T-helper 1 cell treated with Interleukin-12 subunit alpha and Interleukin-12 subunit beta and Interleukin-4 antibody, amounts not matched to agents 30 μg/mL and 1 μg/mL, for 36 hours (primary cell): ENCODE data around the gene ATOH8.

ENCODE experiments used
- H3K27ac Mint-ChIP-seq: one replicate; pipeline ENCODE4 v1.8.0; 2021; ENCODE audit warnings: mild to moderate bottlenecking, mixed read lengths
- H3K27me3 Mint-ChIP-seq: one replicate; pipeline ENCODE4 v1.8.0; 2021; ENCODE audit warnings: low read depth, mixed read lengths
- H3K36me3 Mint-ChIP-seq: one replicate; pipeline ENCODE4 v1.8.0; 2021; ENCODE audit warnings: low read depth, mixed read lengths
- H3K4me1 Mint-ChIP-seq: one replicate; pipeline ENCODE4 v1.8.0; 2021; ENCODE audit warnings: low read depth, mixed read lengths
- H3K4me3 Mint-ChIP-seq: one replicate; pipeline ENCODE4 v1.8.0; 2021; ENCODE audit warnings: mild to moderate bottlenecking, moderate library complexity, mixed read lengths
- H3K9me3 Mint-ChIP-seq: one replicate; pipeline ENCODE4 v1.8.0; 2021; ENCODE audit warnings: mixed read lengths

ATOH8 gene

GRCh38 chr2:85794491-85795121 is 40.8 kb downstream of the ATOH8 start:
- no peak overlapping the region for H3K27ac Mint-ChIP-seq
- H3K4me3 Mint-ChIP-seq = no peak overlapping the region
- H3K4me1 Mint-ChIP-seq = no peaks in the 10 kb centered on the region
- no peaks in the 10 kb centered on the region for H3K9me3 Mint-ChIP-seq
- H3K36me3 Mint-ChIP-seq = no peaks in the 10 kb centered on the region
- peaks cover 35% of the 10 kb centered on the region for H3K27me3 Mint-ChIP-seq

- Mint-ChIP-seq H3K36me3 (no peaks in the 10 kb centered on the region), H3K27me3 (peaks cover 32% of the 10 kb centered on the region), H3K9me3 (no peaks in the 10 kb centered on the region)
These were observed 41.7 kb downstream of the ATOH8 start for GRCh38 chr2:85795331-85796045.

GRCh38 chr2:85796046-85796340 is 42.2 kb downstream of the ATOH8 start:
- Mint-ChIP-seq H3K4me1 (no peaks in the 10 kb centered on the region), H3K27me3 (peaks cover 30% of the 10 kb centered on the region), H3K9me3 (peaks cover 4% of the 10 kb centered on the region), H3K36me3 (no peaks in the 10 kb centered on the region), H3K27ac (no peak overlapping the region), H3K4me3 (no peak overlapping the region)

More at GRCh38 chr2:85795331-85796045, 41.7 kb downstream of the ATOH8 start:
- Mint-ChIP-seq H3K4me3 (no peak overlapping the region), H3K27ac (no peak overlapping the region), H3K4me1 (no peaks in the 10 kb centered on the region)

GRCh38 chr2:85796341-85797262 is 42.8 kb downstream of the ATOH8 start:
- peaks cover 23% of the 10 kb centered on the region for H3K27me3 Mint-ChIP-seq
- no peak overlapping the region for H3K27ac Mint-ChIP-seq
- H3K9me3 Mint-ChIP-seq = peaks cover 5% of the 10 kb centered on the region
- no peak overlapping the region for H3K4me3 Mint-ChIP-seq
- H3K4me1 Mint-ChIP-seq = no peaks in the 10 kb centered on the region
- H3K36me3 Mint-ChIP-seq = no peaks in the 10 kb centered on the region

GRCh38 chr2:85797263-85797660 is 43.5 kb downstream of the ATOH8 start:
- Mint-ChIP-seq H3K36me3 (no peaks in the 10 kb centered on the region), H3K4me3 (no peak overlapping the region), H3K27me3 (peaks cover 23% of the 10 kb centered on the region), H3K9me3 (peaks cover 5% of the 10 kb centered on the region), H3K27ac (no peak overlapping the region), H3K4me1 (no peaks in the 10 kb centered on the region)

- H3K27me3 Mint-ChIP-seq = peaks cover 19% of the 10 kb centered on the region
- H3K4me3 Mint-ChIP-seq = no peak overlapping the region
- H3K9me3 Mint-ChIP-seq = peaks cover 5% of the 10 kb centered on the region
- no peak overlapping the region for H3K27ac Mint-ChIP-seq
- H3K36me3 Mint-ChIP-seq = no peaks in the 10 kb centered on the region
- H3K4me1 Mint-ChIP-seq = no peaks in the 10 kb centered on the region
These were observed 44.1 kb downstream of the ATOH8 start for GRCh38 chr2:85797921-85798320.

- no peak overlapping the region for H3K27ac Mint-ChIP-seq
- peaks cover 5% of the 10 kb centered on the region for H3K9me3 Mint-ChIP-seq
- peaks cover 1% of the 10 kb centered on the region for H3K4me1 Mint-ChIP-seq
- H3K36me3 Mint-ChIP-seq = no peaks in the 10 kb centered on the region
- no peak overlapping the region for H3K4me3 Mint-ChIP-seq
- peaks cover 14% of the 10 kb centered on the region for H3K27me3 Mint-ChIP-seq
These were observed 45.6 kb downstream of the ATOH8 start for GRCh38 chr2:85799215-85799956.

GRCh38 chr2:85800586-85800985 is 46.8 kb downstream of the ATOH8 start:
- H3K9me3 Mint-ChIP-seq = peaks cover 5% of the 10 kb centered on the region
- H3K4me3 Mint-ChIP-seq = no peak overlapping the region
- no peaks in the 10 kb centered on the region for H3K36me3 Mint-ChIP-seq
- H3K27me3 Mint-ChIP-seq = peaks cover 14% of the 10 kb centered on the region
- H3K4me1 Mint-ChIP-seq = peaks cover 5% of the 10 kb centered on the region
- no peak overlapping the region for H3K27ac Mint-ChIP-seq

GRCh38 chr2:85801871-85802270 is 48.1 kb downstream of the ATOH8 start:
- H3K27me3 Mint-ChIP-seq = peaks cover 18% of the 10 kb centered on the region
- no peak overlapping the region for H3K27ac Mint-ChIP-seq
- H3K36me3 Mint-ChIP-seq = no peaks in the 10 kb centered on the region
- H3K4me1 Mint-ChIP-seq = peaks cover 5% of the 10 kb centered on the region
- peaks cover 5% of the 10 kb centered on the region for H3K9me3 Mint-ChIP-seq
- no peak overlapping the region for H3K4me3 Mint-ChIP-seq

GRCh38 chr2:85802354-85803103 is 48.7 kb downstream of the ATOH8 start:
- Mint-ChIP-seq H3K4me1 (peaks cover 5% of the 10 kb centered on the region), H3K27me3 (peaks cover 18% of the 10 kb centered on the region), H3K36me3 (no peaks in the 10 kb centered on the region), H3K4me3 (no peak overlapping the region), H3K27ac (no peak overlapping the region), H3K9me3 (peaks cover 5% of the 10 kb centered on the region)

- Mint-ChIP-seq H3K4me3 (no peak overlapping the region), H3K27ac (no peak overlapping the region), H3K36me3 (no peaks in the 10 kb centered on the region), H3K27me3 (peaks cover 7% of the 10 kb centered on the region), H3K9me3 (peaks cover 5% of the 10 kb centered on the region), H3K4me1 (peaks cover 5% of the 10 kb centered on the region)
These were observed 50.1 kb downstream of the ATOH8 start for GRCh38 chr2:85803704-85804425.

GRCh38 chr2:85804583-85804982 is 50.8 kb downstream of the ATOH8 start:
- Mint-ChIP-seq H3K4me1 (peaks cover 5% of the 10 kb centered on the region), H3K27ac (no peak overlapping the region), H3K27me3 (peaks cover 8% of the 10 kb centered on the region), H3K4me3 (no peak overlapping the region), H3K9me3 (peaks cover 5% of the 10 kb centered on the region), H3K36me3 (no peaks in the 10 kb centered on the region)

- Mint-ChIP-seq H3K27ac (peak overlapping the region; percentile 53), H3K4me3 (no peak overlapping the region), H3K36me3 (no peaks in the 10 kb centered on the region), H3K4me1 (peaks cover 5% of the 10 kb centered on the region), H3K9me3 (no peaks in the 10 kb centered on the region), H3K27me3 (peaks cover 13% of the 10 kb centered on the region)
These were observed 52.7 kb downstream of the ATOH8 start for GRCh38 chr2:85806358-85807118.
